OCI-LY1 (cell line): ENCODE measurements around the gene FAM124A.

ENCODE experiments used
- H2AFZ ChIP-seq: fragments of 200-600 bp; sonication (generic), shearing (Covaris generic); 2 replicates; pipeline ENCODE4 v1.6.0; 2014; ENCODE audit warnings: antibody characterized with exemption, mild to moderate bottlenecking, low read length
- H3F3A ChIP-seq: fragments of 200-600 bp; sonication (generic), shearing (Covaris generic); 2 replicates; pipeline ENCODE4 v1.6.0; 2014; ENCODE audit warnings: mild to moderate bottlenecking, antibody characterized with exemption, low read length, moderate library complexity; ENCODE audit not compliant: insufficient read depth
- H3K27ac ChIP-seq: fragments of 200-600 bp; sonication (generic); 2 replicates; pipeline ENCODE4 v1.5.1; 2014; ENCODE audit warnings: low read length, mixed run types, mild to moderate bottlenecking, low read depth; ENCODE audit not compliant: poor library complexity, severe bottlenecking
- H3K27me3 ChIP-seq: fragments of 200-600 bp; sonication (generic); 2 replicates; pipeline ENCODE4 v1.6.0; 2014; ENCODE audit warnings: antibody characterized with exemption, mild to moderate bottlenecking, low read length, moderate library complexity; ENCODE audit not compliant: insufficient read depth
- H3K36me3 ChIP-seq: fragments of 200-600 bp; sonication (generic); 2 replicates; pipeline ENCODE4 v1.6.1; 2014; ENCODE audit warnings: mild to moderate bottlenecking, antibody characterized with exemption, low read length, moderate library complexity, mixed read lengths; ENCODE audit not compliant: insufficient read depth
- H3K4me1 ChIP-seq: fragments of 200-600 bp; sonication (generic); 2 replicates; pipeline ENCODE4 v1.5.1; 2014; ENCODE audit warnings: mild to moderate bottlenecking, low read length, moderate library complexity; ENCODE audit not compliant: insufficient read depth, severe bottlenecking
- H3K4me2 ChIP-seq: fragments of 200-600 bp; sonication (generic), shearing (Covaris generic); 2 replicates; pipeline ENCODE4 v1.6.1; 2014; ENCODE audit warnings: low read length
- H3K4me3 ChIP-seq: fragments of 200-600 bp; sonication (generic); 2 replicates; pipeline ENCODE4 v1.5.1; 2014; ENCODE audit warnings: low read length, low read depth, mild to moderate bottlenecking, mixed read lengths; ENCODE audit not compliant: poor library complexity, severe bottlenecking
- H3K79me2 ChIP-seq: fragments of 200-600 bp; shearing (Covaris generic); 2 replicates; pipeline ENCODE4 v1.6.1; 2016; ENCODE audit warnings: mixed run types, low read length, mixed read lengths; ENCODE audit not compliant: insufficient read depth
- H3K9ac ChIP-seq: fragments of 200-600 bp; sonication (generic), shearing (Covaris generic); 2 replicates; pipeline ENCODE4 v1.6.1; 2014; ENCODE audit warnings: mild to moderate bottlenecking, low read length, mixed read lengths
- H3K9me2 ChIP-seq: fragments of 200-600 bp; sonication (generic), shearing (Covaris generic); 2 replicates; pipeline ENCODE4 v1.6.1; 2014; ENCODE audit warnings: low read depth, mild to moderate bottlenecking, low read length, mixed read lengths
- H3K9me3 ChIP-seq: fragments of 200-600 bp; shearing (Covaris generic); 2 replicates; pipeline ENCODE4 v1.6.1; 2014; ENCODE audit warnings: low read length, mixed read lengths
- H4K20me1 ChIP-seq: fragments of 200-600 bp; sonication (generic), shearing (Covaris generic); 2 replicates; pipeline ENCODE4 v1.6.0; 2016; ENCODE audit warnings: mild to moderate bottlenecking, low read length; ENCODE audit not compliant: insufficient read depth
- EZH2 ChIP-seq: fragments of 200-600 bp; sonication (generic), shearing (Covaris generic); IDR thresholded peaks from 2 replicates; pipeline ENCODE4 v1.8.0; 2017; ENCODE audit warnings: borderline replicate concordance, mixed run types, mild to moderate bottlenecking, antibody characterized with exemption, low read length, moderate library complexity, mixed read lengths
- TF ChIP-seq, protein P1 (sequence below): fragments of 200-600 bp; sonication (generic), shearing (Covaris generic); IDR thresholded peaks from 2 replicates; pipeline ENCODE4 v1.5.1; 2017; ENCODE audit warnings: mild to moderate bottlenecking, antibody characterized with exemption, low read length, moderate library complexity, mixed read lengths

The FAM124A gene, protein sequence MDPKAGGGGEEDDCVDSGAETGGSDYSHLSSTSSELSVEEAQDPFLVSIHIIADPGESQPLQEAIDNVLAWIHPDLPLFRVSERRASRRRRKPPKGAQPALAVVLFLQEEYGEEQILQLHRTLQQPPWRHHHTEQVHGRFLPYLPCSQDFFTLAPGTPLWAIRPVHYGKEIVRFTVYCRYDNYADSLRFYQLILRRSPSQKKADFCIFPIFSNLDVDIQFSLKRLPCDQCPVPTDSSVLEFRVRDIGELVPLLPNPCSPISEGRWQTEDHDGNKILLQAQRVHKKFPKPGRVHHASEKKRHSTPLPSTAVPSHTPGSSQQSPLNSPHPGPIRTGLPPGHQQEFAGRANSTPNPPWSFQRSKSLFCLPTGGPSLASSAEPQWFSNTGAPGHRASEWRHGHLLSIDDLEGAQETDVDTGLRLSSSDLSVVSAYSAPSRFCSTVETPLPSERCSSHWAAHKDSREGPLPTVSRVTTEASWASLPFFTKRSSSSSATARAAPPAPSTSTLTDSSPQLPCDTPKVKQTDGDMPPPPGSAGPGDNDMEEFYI

DNA sequence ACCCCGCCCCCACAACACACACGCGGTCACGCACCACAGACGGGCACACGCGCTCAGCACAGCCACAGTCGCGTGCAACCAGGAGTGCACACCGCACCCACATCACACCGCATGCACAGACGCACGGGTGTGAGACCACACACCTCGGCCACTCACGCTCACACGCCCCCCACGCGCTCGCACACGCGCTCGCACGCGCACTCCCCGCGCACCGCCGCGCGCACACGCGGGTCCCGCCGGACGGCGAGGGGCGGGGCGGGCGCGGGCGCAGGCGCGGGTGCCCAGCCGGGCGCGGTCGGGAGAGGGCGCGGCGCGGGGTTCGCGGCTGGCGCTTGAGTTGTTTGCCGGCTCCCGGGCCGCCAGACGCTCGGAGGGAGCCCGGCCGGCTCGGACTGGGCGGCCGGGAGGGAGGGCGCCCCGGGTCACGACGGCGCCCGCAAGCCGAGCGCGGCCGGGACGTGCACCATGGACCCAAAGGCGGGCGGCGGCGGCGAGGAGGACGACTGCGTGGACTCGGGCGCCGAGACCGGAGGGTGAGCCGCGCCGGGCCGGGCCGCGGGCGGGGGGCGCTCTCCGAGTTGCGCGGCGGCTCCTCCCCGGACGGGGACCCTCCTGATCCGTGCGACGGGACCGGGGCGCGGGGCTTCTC lies at the start of gene FAM124A:
FAM124A (plus strand) TSS at position 362 of the 649 bp plus-strand sequence; CDS start at position 466, 104 bp downstream.
- peak within 1 kb of the TSS; percentile 100 for H3K4me2 ChIP-seq
- no peak for TF ChIP-seq EZH2
- TF ChIP-seq, protein P1, sequence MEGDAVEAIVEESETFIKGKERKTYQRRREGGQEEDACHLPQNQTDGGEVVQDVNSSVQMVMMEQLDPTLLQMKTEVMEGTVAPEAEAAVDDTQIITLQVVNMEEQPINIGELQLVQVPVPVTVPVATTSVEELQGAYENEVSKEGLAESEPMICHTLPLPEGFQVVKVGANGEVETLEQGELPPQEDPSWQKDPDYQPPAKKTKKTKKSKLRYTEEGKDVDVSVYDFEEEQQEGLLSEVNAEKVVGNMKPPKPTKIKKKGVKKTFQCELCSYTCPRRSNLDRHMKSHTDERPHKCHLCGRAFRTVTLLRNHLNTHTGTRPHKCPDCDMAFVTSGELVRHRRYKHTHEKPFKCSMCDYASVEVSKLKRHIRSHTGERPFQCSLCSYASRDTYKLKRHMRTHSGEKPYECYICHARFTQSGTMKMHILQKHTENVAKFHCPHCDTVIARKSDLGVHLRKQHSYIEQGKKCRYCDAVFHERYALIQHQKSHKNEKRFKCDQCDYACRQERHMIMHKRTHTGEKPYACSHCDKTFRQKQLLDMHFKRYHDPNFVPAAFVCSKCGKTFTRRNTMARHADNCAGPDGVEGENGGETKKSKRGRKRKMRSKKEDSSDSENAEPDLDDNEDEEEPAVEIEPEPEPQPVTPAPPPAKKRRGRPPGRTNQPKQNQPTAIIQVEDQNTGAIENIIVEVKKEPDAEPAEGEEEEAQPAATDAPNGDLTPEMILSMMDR: no peak; the same call in 1 of the 2 replicates
- H3F3A ChIP-seq: no peaks in the 10 kb centered on the region
- H3K27ac ChIP-seq: no peak within 1 kb of the TSS
- peaks cover 14% of the 10 kb centered on the region for H3K4me1 ChIP-seq
- no peaks in the 10 kb centered on the region for H3K79me2 ChIP-seq
- 0 out of 2 replicates have a peak, but pooled peaks cover 11% of the 10 kb centered on the region for H3K27me3 ChIP-seq
- H3K9me3 ChIP-seq: no peaks in the 10 kb centered on the region
- H3K4me3 ChIP-seq: peak within 1 kb of the TSS; percentile 81
- H2AFZ ChIP-seq: peak within 1 kb of the TSS; percentile 96
- no peaks in the 10 kb centered on the region for H3K36me3 ChIP-seq
- no peaks in the 10 kb centered on the region for H3K9me2 ChIP-seq
- peak within 1 kb of the TSS; percentile 68 for H3K9ac ChIP-seq
- H4K20me1 ChIP-seq: no peaks in the 10 kb centered on the region

DNA sequence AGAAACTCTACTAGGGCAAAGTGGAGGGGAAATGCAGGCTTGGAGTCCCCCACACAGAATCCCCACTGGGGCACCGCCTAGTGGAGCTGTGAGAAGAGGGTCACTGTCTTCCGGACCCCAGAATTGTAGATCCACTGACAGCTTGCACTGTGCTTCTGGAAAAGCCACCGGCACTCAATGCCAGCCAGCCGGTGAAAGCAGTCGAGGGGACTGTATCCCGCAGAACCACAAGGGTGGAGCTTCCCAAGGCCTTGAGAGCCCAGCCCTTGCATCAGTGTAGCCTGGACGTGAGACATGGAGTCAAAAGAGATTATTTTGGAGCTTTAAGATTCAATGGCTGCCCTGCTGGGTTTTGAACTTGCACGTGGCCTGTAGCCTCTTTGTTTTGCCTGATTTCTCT lies 47.2 kb upstream of the FAM124A start:
- TF ChIP-seq, protein P1: no peak
- no peak for TF ChIP-seq EZH2
- H3K27ac ChIP-seq: no peak overlapping the region

DNA sequence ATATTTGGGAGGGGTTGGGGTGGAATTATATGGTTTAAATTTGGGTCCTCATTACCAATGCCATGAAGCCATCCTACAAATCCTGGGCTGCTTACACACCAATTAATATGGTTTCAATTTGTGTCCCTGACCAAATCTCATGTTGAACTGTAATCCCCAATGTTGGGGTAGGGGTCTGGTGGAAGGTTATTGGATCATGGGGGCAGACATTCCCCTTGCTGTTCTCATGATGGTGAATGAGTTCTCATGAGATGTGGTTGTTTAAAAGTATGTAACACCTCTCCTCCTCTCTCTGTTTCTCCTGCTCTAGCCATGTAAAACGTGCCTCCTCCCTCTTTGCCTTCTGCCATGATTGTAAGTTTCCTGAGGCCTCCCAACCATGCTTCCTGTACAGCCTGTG lies 46.6 kb upstream of the FAM124A start:
- Histone ChIP-seq H3K4me2 (no peak overlapping the region), H3K9me2 (no peaks in the 10 kb centered on the region), H3K4me3 (no peak overlapping the region), H3K9ac (no peak overlapping the region), H3K27ac (no peak overlapping the region), H3K4me1 (no peaks in the 10 kb centered on the region), H4K20me1 (no peaks in the 10 kb centered on the region), H3K79me2 (no peaks in the 10 kb centered on the region), H3K36me3 (no peaks in the 10 kb centered on the region), H2AFZ (no peak overlapping the region), H3K9me3 (no peaks in the 10 kb centered on the region), H3F3A (no peaks in the 10 kb centered on the region), H3K27me3 (no peaks in the 10 kb centered on the region)
- no peak for TF ChIP-seq EZH2
- TF ChIP-seq, protein P1: no peak

More for the DNA sequence above, 47.2 kb upstream of the FAM124A start:
- Histone ChIP-seq H3K79me2 (no peaks in the 10 kb centered on the region), H3K36me3 (no peaks in the 10 kb centered on the region), H3K9me3 (no peaks in the 10 kb centered on the region), H3K4me3 (no peak overlapping the region), H3K9me2 (no peaks in the 10 kb centered on the region), H3K4me2 (no peak overlapping the region), H3K27me3 (no peaks in the 10 kb centered on the region), H3F3A (no peaks in the 10 kb centered on the region), H3K4me1 (no peaks in the 10 kb centered on the region), H2AFZ (no peak overlapping the region), H3K9ac (no peak overlapping the region), H4K20me1 (no peaks in the 10 kb centered on the region)
